ENCODE measurements around the gene KRTAP10-4.
"Not testable (repeated sequence)": the region's sequence is repeated elsewhere in the genome, so short reads cannot be mapped to it uniquely, and the experiment has no call there.

The KRTAP10-4 gene

DNA sequence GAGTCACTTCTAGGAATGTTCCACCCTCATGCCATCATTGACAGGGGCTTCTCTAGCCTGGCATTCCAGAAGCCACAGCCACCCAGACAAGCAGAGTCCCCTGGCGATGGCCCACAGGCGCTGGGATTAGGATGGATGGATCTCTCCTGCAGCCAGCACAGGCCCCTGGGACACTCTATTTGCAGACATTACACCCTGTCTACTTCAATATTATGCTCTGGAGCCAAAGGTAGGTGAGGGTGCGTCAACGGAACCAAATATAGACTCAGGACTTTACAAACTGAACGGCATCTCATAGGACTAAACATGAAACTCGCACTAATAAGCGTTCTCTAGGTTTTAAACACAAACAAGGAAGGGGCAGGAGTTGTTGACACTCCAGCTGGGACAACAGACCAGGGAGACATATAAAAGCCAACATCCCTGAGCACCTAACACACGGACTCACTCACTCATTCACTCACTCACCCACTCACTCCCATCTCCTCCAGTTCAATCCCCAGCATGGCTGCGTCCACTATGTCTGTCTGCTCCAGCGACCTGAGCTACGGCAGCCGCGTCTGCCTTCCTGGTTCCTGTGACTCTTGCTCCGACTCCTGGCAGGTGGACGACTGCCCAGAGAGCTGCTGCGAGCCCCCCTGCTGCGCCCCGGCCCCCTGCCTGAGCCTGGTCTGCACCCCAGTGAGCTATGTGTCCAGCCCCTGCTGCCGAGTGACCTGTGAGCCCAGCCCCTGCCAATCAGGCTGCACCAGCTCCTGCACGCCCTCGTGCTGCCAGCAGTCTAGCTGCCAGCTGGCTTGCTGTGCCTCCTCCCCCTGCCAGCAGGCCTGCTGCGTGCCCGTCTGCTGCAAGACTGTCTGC, 26.8 kb downstream of the KRTAP10-4 start, which contains the start of gene KRTAP10-7:
Gene KRTAP10-7 (plus strand): TSS at position 480 of the 861 bp plus-strand sequence. CDS start 25 bp downstream, at position 505.
- DNase-seq: not testable (repeated sequence)

DNA sequence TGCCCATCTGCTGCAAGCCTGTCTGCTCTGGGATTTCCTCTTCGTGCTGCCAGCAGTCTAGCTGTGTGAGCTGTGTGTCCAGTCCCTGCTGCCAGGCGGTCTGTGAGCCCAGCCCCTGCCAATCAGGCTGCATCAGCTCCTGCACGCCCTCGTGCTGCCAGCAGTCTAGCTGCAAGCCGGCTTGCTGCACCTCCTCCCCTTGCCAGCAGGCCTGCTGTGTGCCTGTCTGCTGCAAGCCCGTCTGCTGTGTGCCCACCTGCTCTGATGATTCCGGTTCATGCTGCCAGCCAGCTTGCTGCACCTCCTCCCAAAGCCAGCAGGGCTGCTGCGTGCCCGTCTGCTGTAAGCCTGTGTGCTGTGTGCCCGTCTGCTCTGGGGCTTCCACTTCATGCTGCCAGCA, 27.6 kb downstream of the KRTAP10-4 start:
- not testable (repeated sequence) for DNase-seq

- DNase-seq: no peak
Observed at GRCh38 chr21:44601596-44602462, 28.3 kb downstream of the KRTAP10-4 start.

GRCh38 chr21:44602463-44602850, 28.9 kb downstream of the KRTAP10-4 start:
- DNase-seq: no peak

DNA sequence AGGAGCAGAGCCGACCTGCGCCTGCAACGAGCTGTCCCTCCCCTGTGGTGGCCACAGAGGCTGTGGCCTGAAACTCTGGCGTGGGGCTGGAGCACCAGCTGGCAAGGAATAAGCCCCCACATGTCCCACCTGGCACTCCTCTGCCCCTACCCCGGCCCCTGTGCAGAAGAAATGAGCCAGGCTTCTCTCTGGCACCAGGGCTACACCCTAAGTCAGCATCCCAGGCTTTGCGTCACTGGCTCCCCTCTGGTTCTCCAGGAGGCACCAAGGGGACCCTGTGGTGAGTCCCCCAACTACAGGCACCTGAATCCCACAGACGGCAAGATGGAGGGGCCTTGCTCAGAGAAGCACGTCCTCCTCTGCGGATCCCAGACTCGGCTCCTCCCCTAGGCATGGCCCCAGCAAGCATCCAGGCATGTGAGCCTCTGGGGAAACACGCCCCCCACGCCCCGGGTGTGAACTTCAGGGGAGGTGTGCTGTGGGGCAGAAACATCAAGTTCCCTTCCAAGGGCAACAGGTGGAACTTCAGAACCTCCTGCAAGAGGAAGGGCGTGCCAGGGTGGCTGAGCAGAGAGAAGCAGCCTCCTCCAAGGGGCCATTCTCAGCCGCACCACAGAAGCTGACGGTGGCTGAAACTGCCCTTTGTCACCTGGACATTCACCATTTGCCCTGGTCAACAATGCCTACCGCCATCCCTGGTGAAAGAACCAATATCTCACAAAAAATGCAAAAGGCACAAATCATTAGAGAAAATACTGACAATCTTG, 29.8 kb downstream of the KRTAP10-4 start:
- DNase-seq: no peak

DNA sequence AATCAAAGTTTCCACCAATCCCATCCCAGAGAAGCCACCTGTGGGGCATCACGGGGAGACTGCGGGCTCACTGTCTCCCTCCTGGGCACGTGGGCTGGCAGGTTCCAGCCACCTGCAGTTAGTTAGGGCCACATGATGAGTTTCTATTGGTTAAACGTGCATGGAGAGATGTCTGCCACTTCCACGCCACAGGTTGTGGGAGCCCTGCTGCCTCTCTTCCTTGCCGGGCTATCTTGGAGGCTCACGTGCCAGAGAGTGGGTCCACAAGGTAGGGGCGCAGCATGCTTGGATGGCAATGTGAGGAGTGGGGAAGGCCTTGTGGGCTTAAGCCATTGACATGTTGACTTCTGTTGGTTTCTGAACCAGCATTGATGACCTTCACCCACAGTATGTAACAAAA, 30.4 kb downstream of the KRTAP10-4 start:
- no peak for DNase-seq

DNA sequence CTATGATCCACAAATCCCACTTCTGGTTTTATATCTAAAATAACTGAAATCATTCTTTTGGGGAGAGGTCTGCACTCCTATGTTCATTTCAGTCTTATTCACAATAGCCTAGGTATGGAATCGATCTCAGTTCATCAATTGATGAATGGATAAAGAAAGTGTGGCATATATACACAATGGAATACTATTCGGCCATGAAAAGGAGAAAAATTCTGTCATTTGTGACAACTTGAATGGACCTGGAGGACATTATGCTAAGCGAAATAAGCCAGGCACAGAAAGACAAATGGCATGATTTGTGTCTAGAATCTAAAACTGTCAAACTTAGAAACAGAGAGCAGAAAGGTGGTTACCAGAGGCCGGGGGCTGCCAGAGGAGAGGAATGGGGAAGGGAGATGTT, 33.0 kb downstream of the KRTAP10-4 start:
- DNase-seq: no peak

DNA sequence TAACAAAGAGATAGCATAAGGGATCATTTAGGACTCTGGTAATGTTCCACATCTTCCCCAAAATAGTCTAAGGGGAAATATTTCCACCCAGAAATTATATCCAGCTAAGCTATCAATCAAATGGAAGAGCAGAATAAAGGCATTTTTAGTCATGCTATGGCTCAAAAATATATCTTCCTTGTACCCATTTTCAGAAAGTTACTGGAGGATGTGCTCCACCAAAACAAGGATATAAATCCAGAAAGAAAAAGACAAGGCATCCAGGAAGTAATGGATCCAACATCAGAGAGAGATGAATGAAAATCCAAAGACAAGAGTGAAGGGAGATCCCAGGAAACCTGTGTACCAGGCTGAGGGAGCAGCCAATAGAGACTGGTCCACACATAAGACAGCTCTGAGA, 35.7 kb downstream of the KRTAP10-4 start:
- DNase-seq: no peak

GRCh38 chr21:44610157-44610843, 36.8 kb downstream of the KRTAP10-4 start:
- DNase-seq: not testable (repeated sequence)

- no peak for DNase-seq
Observed at GRCh38 chr21:44611551-44611950, 38.0 kb downstream of the KRTAP10-4 start.

DNA sequence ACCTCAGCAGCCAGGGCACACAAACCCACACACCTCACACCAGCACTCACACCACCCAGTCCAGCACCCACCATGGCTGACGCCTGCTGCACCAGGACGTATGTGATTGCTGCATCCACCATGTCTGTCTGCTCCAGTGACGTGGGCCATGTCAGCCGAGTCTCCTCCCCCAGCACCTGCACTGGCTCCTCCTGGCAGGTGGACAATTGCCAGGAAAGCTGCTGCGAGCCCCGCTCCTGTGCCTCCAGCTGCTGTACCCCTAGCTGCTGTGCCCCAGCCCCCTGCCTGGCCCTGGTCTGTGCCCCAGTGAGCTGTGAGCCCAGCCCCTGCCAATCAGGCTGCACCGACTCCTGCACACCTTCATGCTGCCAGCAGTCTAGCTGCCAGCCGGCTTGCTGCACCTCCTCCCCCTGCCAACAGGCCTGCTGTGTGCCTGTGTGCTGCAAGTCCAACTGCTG, 38.5 kb downstream of the KRTAP10-4 start, which contains the start of gene KRTAP10-8:
Gene KRTAP10-8 (plus strand): TSS at position 51 of the 458 bp plus-strand sequence. CDS start 22 bp downstream, at position 73.
- DNase-seq: no peak

DNA sequence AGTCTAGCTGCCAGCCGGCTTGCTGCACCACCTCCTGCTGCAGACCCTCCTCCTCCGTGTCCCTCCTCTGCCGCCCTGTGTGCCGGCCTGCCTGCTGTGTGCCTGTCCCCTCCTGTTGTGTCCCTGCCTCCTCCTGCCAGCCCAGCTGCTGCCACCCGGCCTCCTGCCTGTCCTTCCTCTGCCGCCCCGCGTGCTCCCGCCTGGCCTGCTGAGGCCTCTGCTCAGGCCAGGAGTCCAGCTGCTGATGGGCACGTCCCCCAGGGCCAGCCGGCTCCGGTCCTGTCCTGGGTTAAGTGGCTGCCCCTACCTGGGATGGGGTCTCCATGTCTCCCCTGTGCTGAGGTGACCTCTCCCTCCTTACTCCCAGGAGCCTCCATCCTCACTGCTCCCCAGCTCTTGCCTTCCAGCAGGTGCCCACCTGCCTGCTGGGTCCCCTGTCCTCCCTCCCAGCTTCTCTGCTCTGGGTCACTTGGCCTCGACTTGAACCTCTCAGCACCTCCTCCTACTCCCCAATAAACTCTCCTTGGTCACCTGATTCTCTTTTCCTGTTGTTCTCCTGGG, 39.2 kb downstream of the KRTAP10-4 start:
- no peak for DNase-seq

- no peak for DNase-seq
Observed at GRCh38 chr21:44613386-44614155, 40.0 kb downstream of the KRTAP10-4 start.

GRCh38 chr21:44614161-44614631, 40.7 kb downstream of the KRTAP10-4 start:
- no peak for DNase-seq

- no peak for DNase-seq
Observed at GRCh38 chr21:44614961-44615391, 41.4 kb downstream of the KRTAP10-4 start.

GRCh38 chr21:44615466-44615865, 41.9 kb downstream of the KRTAP10-4 start:
- no peak for DNase-seq

DNA sequence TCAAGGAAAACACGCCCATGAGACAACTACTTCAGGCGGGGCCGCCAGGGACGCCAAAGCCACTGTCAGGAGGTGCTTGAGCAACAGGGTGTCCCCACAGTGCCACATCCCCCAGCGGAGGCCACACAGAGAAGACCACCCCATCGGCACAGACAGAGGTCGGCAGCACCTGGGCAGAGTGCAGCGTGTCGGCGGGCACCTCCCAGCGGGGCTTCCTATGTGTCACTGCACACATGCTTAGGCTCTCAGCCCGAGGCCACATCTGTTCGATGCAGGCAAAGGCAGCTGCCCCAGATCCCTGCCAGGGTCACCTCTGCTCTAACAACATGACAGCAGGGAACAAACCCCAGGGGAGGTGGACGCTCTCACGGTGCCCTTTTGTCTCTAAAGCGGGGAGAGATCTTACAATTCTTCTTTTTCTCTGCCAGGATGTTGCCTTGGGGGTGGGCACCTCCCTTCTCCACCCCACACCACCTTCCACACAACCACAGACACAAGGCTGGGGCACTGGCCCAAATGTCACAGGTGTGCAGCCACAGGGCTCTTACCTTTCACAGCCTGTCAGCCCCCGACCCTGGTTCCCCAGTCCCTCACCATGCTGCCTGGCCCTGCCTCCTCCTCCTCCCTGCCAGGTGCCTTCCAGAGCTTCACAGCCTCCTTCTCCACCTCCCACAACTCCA, 42.5 kb downstream of the KRTAP10-4 start:
- DNase-seq: no peak

DNA sequence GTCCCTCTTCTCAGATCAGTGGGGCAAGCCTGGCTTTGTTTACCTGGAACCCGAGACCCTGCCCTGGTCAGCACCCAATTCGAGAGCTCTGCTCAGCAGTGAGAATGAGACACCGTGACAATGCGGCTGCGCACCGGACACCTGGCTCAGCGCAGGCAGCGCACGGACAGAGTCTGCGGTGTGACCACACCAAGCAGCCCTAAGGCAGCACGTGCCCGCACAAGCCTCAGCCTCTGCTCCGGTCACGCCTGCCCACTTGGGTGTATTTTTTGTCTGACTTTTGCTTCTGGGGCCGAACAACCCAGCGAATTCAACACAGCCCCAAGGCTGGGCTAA, 43.0 kb downstream of the KRTAP10-4 start:
- DNase-seq: no peak

DNA sequence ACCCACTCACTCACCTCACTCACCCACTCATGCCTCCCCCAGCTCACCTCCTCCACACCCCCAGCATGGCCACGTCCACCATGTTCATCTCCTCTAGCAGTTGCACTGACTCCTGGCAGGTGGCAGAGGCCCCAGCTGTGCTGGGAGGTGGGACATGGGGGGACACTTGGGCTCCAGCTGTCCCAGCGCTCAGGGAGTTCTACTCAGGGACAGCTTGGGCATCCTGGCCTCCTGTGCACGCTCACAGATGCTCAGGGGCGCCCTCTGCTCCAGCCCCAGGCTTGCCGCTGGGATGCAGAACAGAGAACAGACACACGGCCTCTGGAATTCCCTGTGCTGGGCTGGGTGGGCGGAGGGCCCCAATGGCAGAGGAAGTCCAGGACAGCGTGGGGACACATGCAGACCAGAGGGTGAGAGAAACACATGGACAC, 43.6 kb downstream of the KRTAP10-4 start:
- DNase-seq: no peak

- DNase-seq: no peak
Observed at GRCh38 chr21:44618504-44618903, 45.0 kb downstream of the KRTAP10-4 start.

All from stimulated activated naive CD4-positive, alpha-beta T cell treated with Interleukin-2 at 50 U/mL for 16 hours (primary cell).